Measurements from ENCODE around the gene ELF2.
A peak's percentile ranks its signal among the peaks of the same experiment; 100 is the strongest.

Gene ELF2

DNA sequence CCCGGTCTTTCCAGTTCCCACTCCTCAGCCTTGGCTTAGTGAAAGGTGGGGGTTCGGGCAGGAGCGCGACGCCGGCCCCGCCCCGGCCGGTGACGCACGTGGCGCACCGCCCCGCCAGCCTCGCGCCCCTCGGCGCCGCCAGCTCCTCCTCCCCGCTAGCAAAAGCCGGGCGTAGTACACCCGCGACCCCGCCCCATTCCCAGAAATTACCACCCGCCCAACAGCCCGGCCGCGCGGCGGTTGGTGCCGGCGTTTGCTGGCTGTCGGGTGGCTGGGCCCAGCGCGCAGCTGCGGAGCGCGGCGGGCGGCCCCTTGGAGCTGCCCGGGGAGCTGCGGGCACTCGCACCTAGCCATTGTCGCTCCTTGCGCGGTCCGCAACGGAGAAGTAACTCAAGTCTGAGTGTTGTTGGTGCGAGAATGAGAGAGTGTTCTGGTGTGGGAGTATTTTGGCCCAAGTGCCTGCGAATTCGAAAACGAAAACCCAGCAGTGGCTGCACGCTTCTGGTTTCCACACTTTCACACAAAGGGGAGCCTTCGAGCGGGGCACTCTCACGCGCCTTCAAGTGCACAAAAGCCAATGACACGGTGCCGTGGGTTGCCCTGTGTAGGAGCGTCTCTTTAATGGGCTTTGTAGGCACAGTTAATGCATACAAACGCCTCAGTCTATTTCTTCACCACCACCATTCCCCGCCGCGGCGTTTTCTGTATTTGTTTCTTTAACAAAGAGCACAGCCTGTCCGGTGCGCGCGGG is 1.0 kb upstream of the ELF2 start:
- H3K79me2 ChIP-seq (ENCODE audit: insufficient read depth, low read length): peaks cover 34% of the 10 kb centered on the region
- no peaks in the 10 kb centered on the region for H3K27me3 ChIP-seq (ENCODE audit: insufficient read depth, low read length, poor library complexity, severe bottlenecking)
- H2AFZ ChIP-seq (ENCODE audit: low read length): peak overlapping the region; percentile 98
- H3F3A ChIP-seq (ENCODE audit: low read depth): peaks cover 3% of the 10 kb centered on the region; the same call in 1 of the 2 replicates
- H4K20me1 ChIP-seq (ENCODE audit: insufficient read depth, low read length, poor library complexity, severe bottlenecking): peaks cover 21% of the 10 kb centered on the region
- TF ChIP-seq, protein P1, sequence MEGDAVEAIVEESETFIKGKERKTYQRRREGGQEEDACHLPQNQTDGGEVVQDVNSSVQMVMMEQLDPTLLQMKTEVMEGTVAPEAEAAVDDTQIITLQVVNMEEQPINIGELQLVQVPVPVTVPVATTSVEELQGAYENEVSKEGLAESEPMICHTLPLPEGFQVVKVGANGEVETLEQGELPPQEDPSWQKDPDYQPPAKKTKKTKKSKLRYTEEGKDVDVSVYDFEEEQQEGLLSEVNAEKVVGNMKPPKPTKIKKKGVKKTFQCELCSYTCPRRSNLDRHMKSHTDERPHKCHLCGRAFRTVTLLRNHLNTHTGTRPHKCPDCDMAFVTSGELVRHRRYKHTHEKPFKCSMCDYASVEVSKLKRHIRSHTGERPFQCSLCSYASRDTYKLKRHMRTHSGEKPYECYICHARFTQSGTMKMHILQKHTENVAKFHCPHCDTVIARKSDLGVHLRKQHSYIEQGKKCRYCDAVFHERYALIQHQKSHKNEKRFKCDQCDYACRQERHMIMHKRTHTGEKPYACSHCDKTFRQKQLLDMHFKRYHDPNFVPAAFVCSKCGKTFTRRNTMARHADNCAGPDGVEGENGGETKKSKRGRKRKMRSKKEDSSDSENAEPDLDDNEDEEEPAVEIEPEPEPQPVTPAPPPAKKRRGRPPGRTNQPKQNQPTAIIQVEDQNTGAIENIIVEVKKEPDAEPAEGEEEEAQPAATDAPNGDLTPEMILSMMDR (conservative IDR thresholded peaks at IDR 0.05; ENCODE audit: low read length): no peak
- TF ChIP-seq EZH2phosphoT487 (IDR thresholded peaks at IDR 0.05; ENCODE audit: borderline replicate concordance): no peak
- H3K9ac ChIP-seq (ENCODE audit: low read depth, low read length, poor library complexity, severe bottlenecking): peak overlapping the region; percentile 93
- H3K36me3 ChIP-seq (ENCODE audit: insufficient read depth, low read length): no peaks in the 10 kb centered on the region
- H3K4me2 ChIP-seq (ENCODE audit: low read depth, low read length, poor library complexity, severe bottlenecking): peak overlapping the region; percentile 95
- no peaks in the 10 kb centered on the region for H3K9me2 ChIP-seq (replicated peaks; ENCODE audit: low read depth, low read length)
- H3K9me3 ChIP-seq (ENCODE audit: insufficient read depth, low read depth, low read length): no peaks in the 10 kb centered on the region
- peaks cover 18% of the 10 kb centered on the region for H3K4me1 ChIP-seq (ENCODE audit: insufficient read depth, low read length, poor library complexity, severe bottlenecking)
- peak overlapping the region; percentile 93 for H3K4me3 ChIP-seq (ENCODE audit: low read length, poor library complexity, severe bottlenecking)

DNA sequence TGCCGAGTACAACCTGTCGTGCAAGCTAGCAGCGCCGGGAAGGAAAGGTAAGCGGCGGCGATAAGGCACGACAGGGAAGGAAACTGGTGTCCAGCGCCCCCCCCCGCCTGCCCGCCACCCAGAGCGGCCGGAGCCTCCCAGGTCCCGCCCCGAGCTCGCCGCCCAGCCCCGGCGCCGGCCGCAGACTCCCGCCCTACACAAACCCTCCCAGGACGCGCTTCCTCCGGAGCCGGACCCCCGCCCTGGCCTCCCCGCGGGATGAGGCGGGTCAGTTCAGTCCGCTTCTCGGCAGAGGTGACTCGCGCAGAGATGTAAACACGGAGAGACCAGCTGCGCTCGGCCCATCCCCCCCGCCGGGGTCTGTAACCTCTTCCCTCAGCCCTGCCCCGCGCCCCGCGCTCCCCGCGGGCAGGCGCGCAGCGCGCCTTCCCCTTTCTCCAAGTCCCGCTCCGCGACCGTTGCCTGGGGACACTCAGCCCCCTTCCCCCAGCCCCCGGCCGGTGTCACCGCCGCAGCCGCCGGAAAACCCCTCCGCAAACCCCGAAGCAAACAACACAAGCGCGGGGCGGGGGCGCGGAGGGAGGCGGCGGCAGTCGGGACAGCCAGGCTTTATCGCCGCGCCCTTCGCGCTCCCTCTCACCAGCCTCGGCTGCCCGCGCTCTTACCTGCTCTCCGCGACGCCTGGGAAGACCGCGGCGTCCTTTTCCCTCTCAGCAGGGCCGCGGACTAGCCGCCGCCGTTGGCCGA is 543 bp downstream of the ELF2 start:
- TF ChIP-seq EZH2phosphoT487 (IDR thresholded peaks at IDR 0.05; ENCODE audit: borderline replicate concordance): no peak
- TF ChIP-seq, protein P1 (conservative IDR thresholded peaks at IDR 0.05; ENCODE audit: low read length): no peak
- Histone ChIP-seq H3K9ac (ENCODE audit: low read depth, low read length, poor library complexity, severe bottlenecking) (peak overlapping the region; percentile 77), H3K36me3 (ENCODE audit: insufficient read depth, low read length) (no peaks in the 10 kb centered on the region), H3K27me3 (ENCODE audit: insufficient read depth, low read length, poor library complexity, severe bottlenecking) (no peaks in the 10 kb centered on the region), H3K79me2 (ENCODE audit: insufficient read depth, low read length) (peaks cover 49% of the 10 kb centered on the region), H3K4me1 (ENCODE audit: insufficient read depth, low read length, poor library complexity, severe bottlenecking) (peaks cover 25% of the 10 kb centered on the region), H3K9me2 (replicated peaks; ENCODE audit: low read depth, low read length) (no peaks in the 10 kb centered on the region), H4K20me1 (ENCODE audit: insufficient read depth, low read length, poor library complexity, severe bottlenecking) (peaks cover 30% of the 10 kb centered on the region), H3K4me2 (ENCODE audit: low read depth, low read length, poor library complexity, severe bottlenecking) (peak overlapping the region; percentile 82), H2AFZ (ENCODE audit: low read length) (peak overlapping the region; percentile 88), H3K4me3 (ENCODE audit: low read length, poor library complexity, severe bottlenecking) (peak overlapping the region; percentile 93), H3F3A (ENCODE audit: low read depth) (peaks cover 3% of the 10 kb centered on the region; the same call in 1 of the 2 replicates), H3K9me3 (ENCODE audit: insufficient read depth, low read depth, low read length) (no peaks in the 10 kb centered on the region)

DNA sequence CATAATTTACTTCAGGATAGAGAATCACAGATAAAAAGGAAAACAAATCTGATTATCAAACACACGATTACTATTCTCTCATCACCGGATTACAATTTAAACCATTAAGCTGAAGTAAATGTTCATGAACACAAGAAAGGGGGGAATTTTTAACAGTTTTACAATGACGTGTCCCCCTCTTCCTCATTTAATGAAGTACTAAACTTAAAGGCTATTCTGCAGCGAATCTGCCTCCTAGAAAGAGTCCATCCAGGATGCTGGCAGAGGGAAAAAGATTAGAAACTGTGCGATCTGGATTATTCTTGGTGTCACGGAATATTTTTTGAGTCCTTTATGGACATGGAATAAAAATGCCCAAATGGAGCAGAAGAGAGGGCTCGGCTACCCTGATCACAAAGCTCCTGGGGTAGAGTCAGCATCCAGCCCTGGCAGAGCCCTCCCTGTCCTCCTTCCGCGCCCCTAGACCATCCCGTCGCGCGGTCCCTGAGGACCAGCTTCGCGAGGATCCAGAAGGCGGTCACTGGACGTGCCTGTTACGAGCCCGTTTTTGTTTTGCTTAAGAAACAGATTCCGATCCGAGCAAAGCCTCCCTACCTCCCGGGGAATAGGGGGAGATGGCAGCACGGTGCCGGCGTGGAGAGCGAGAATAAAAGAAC is 1.2 kb downstream of the ELF2 start:
- Histone ChIP-seq H3K4me1 (ENCODE audit: insufficient read depth, low read length, poor library complexity, severe bottlenecking) (peaks cover 25% of the 10 kb centered on the region), H3K36me3 (ENCODE audit: insufficient read depth, low read length) (no peaks in the 10 kb centered on the region), H3K79me2 (ENCODE audit: insufficient read depth, low read length) (peaks cover 56% of the 10 kb centered on the region), H3K9me2 (replicated peaks; ENCODE audit: low read depth, low read length) (no peaks in the 10 kb centered on the region), H3K4me3 (ENCODE audit: low read length, poor library complexity, severe bottlenecking) (peak overlapping the region; percentile 93), H3K4me2 (ENCODE audit: low read depth, low read length, poor library complexity, severe bottlenecking) (peak overlapping the region; percentile 82), H3F3A (ENCODE audit: low read depth) (peaks cover 3% of the 10 kb centered on the region; the same call in 1 of the 2 replicates), H3K27me3 (ENCODE audit: insufficient read depth, low read length, poor library complexity, severe bottlenecking) (no peaks in the 10 kb centered on the region), H3K9ac (ENCODE audit: low read depth, low read length, poor library complexity, severe bottlenecking) (peak overlapping the region; percentile 77), H4K20me1 (ENCODE audit: insufficient read depth, low read length, poor library complexity, severe bottlenecking) (peaks cover 30% of the 10 kb centered on the region), H2AFZ (ENCODE audit: low read length) (peak overlapping the region; percentile 88), H3K9me3 (ENCODE audit: insufficient read depth, low read depth, low read length) (no peaks in the 10 kb centered on the region)
- TF ChIP-seq, protein P1 (conservative IDR thresholded peaks at IDR 0.05; ENCODE audit: low read length): no peak
- TF ChIP-seq EZH2phosphoT487 (IDR thresholded peaks at IDR 0.05; ENCODE audit: borderline replicate concordance): no peak
